Mammary epithelial cell (primary cell): ENCODE measurements around the gene GLOD5.

Experiments used
- EZH2 ChIP-seq: IDR thresholded peaks from 2 replicates; pipeline ENCODE4 v1.6.1; 2012; ENCODE audit warnings: low read length, inconsistent platforms, borderline replicate concordance
- TF ChIP-seq, protein P1 (sequence below), 2 donors: IDR thresholded peaks in 1 of 2; conservative IDR thresholded peaks in 1 of 2; 2 replicates each; pipeline ENCODE4 v1.5.1; 2011 to 2012; ENCODE audit warnings: inconsistent platforms in 2 of 2, low read length in 2 of 2, mild to moderate bottlenecking in 2 of 2, control low read depth in 1 of 2, low read depth in 1 of 2; ENCODE audit not compliant: insufficient read depth in 1 of 2; ENCODE audit errors: extremely low read depth in 1 of 2

DNA sequence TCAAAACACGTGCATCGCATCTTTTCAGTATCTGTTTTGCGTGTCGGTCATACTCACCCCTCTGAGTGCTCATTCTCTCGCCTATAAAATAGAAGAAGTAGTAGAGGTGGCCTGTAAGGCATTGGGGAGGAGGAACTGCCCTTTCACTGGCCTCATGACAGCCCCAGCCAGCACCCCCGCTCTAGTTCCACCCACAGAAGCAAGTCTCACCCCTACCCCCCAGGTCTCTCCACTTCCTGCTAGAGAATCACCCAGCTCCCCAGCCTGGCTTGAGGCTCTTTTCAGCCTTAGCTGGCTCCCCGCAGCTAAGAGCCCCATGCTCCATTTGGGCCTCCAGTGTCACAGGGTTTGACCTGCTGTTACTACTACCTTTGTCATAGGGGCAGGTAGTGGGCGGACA is 52.1 kb downstream of the GLOD5 start:
- TF ChIP-seq, protein P1, sequence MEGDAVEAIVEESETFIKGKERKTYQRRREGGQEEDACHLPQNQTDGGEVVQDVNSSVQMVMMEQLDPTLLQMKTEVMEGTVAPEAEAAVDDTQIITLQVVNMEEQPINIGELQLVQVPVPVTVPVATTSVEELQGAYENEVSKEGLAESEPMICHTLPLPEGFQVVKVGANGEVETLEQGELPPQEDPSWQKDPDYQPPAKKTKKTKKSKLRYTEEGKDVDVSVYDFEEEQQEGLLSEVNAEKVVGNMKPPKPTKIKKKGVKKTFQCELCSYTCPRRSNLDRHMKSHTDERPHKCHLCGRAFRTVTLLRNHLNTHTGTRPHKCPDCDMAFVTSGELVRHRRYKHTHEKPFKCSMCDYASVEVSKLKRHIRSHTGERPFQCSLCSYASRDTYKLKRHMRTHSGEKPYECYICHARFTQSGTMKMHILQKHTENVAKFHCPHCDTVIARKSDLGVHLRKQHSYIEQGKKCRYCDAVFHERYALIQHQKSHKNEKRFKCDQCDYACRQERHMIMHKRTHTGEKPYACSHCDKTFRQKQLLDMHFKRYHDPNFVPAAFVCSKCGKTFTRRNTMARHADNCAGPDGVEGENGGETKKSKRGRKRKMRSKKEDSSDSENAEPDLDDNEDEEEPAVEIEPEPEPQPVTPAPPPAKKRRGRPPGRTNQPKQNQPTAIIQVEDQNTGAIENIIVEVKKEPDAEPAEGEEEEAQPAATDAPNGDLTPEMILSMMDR (conservative IDR thresholded peaks at IDR 0.05 in 1 of 2, IDR thresholded peaks at IDR 0.05 in 1 of 2; ENCODE audit: extremely low read depth in 1 of 2, insufficient read depth in 1 of 2, low read depth in 1 of 2, low read length in 2 of 2) = no peak
- no peak for TF ChIP-seq EZH2
